H1 (cell line): ENCODE measurements around the gene AKAP7. TPM values are rescaled to one million over a fixed set of nuclear protein-coding genes. Genes with fewer than 3 reads are reported as not detected.
A peak's percentile ranks its signal among the peaks of the same experiment; 100 is the strongest.

ENCODE experiments used
- CTCF ChIA-PET: fragments of 300-600 bp; sonication (Branson Sonifier 250); formaldehyde crosslinking; loops from one replicate; lab custom pipeline; 2021; ENCODE audit not compliant: partially characterized antibody; lab: Charles Lee
- POLR2A ChIA-PET: fragments of 300-600 bp; sonication (Branson Sonifier 250); formaldehyde crosslinking; loops from one replicate; lab custom pipeline; 2021; ENCODE audit warnings: inconsistent platforms; ENCODE audit not compliant: partially characterized antibody; lab: Charles Lee
- DNase-seq, 2 experiments: peaks; one replicate each; pipeline versions ENCODE4 v3.0.0 to v3.0.0-alpha.2; 2010 to 2022; ENCODE audit warnings: low spot score in 2 of 2, low read depth in 1 of 2, mixed read lengths in 1 of 2
- FAIRE-seq: peaks from 2 replicates; lab custom pipeline; 2011; peaks lifted over from hg19 to GRCh38; lab: Jason Lieb, UNC
- H2AFZ ChIP-seq: 2 replicates; pipeline ENCODE4 v1.8.1; 2012; ENCODE audit warnings: low read length, inconsistent platforms
- H2AK5ac ChIP-seq: 2 replicates; pipeline ENCODE4 v1.6.1; 2013; ENCODE audit warnings: low read depth, low read length
- H2BK120ac ChIP-seq: replicated peaks from 2 replicates; pipeline ENCODE3; 2013; ENCODE audit warnings: low read depth, low read length, inconsistent platforms
- H2BK12ac ChIP-seq: 2 replicates; pipeline ENCODE4 v1.6.1; 2013; ENCODE audit warnings: low read depth, low read length
- H2BK15ac ChIP-seq: 2 replicates; pipeline ENCODE4 v1.6.1; 2013; ENCODE audit warnings: low read length
- H2BK20ac ChIP-seq: 2 replicates; pipeline ENCODE4 v1.6.1; 2013; ENCODE audit warnings: low read length
- H2BK5ac ChIP-seq: 2 replicates; pipeline ENCODE4 v1.6.1; 2013; ENCODE audit warnings: low read depth, low read length
- H3K14ac ChIP-seq: 2 replicates; pipeline ENCODE4 v1.6.1; 2013; ENCODE audit warnings: inconsistent platforms; ENCODE audit not compliant: insufficient read length
- H3K18ac ChIP-seq: 2 replicates; pipeline ENCODE4 v1.6.1; 2013; ENCODE audit warnings: low read length; ENCODE audit errors: extremely low read depth
- H3K23ac ChIP-seq: 2 replicates; pipeline ENCODE4 v1.6.1; 2013; ENCODE audit warnings: inconsistent platforms; ENCODE audit not compliant: insufficient read length
- H3K23me2 ChIP-seq: 2 replicates; pipeline ENCODE4 v1.6.1; 2013; ENCODE audit warnings: low read depth, low read length
- H3K27ac ChIP-seq: 2 replicates; pipeline ENCODE4 v1.6.1; 2011; ENCODE audit warnings: low read depth, low read length, inconsistent platforms
- H3K27me3 ChIP-seq, 4 experiments: replicated peaks in 1 of 4; 1 replicate in 1 of 4; 2 replicates in 3 of 4; pipeline versions ENCODE4 v1.6.1 to v1.8.1; 2011 to 2013; ENCODE audit warnings: low read length in 3 of 4, mild to moderate bottlenecking in 3 of 4, inconsistent platforms in 2 of 4, mixed read lengths in 2 of 4, moderate library complexity in 1 of 4; ENCODE audit not compliant: control insufficient read depth in 3 of 4, insufficient read depth in 3 of 4; ENCODE audit errors: extremely low read depth in 1 of 4
- H3K36me3 ChIP-seq, 4 experiments: 2 replicates each; pipeline versions ENCODE4 v1.6.1 to v1.8.1; 2011 to 2013; ENCODE audit warnings: mild to moderate bottlenecking in 4 of 4, low read length in 3 of 4, moderate library complexity in 2 of 4, control low read depth in 1 of 4, inconsistent platforms in 1 of 4; ENCODE audit not compliant: insufficient read depth in 4 of 4, control insufficient read depth in 2 of 4
- H3K4ac ChIP-seq: replicated peaks from 2 replicates; pipeline ENCODE3; 2013; ENCODE audit warnings: low read length, low read depth, mixed read lengths, inconsistent platforms; ENCODE audit not compliant: insufficient read length
- H3K4me1 ChIP-seq, 4 experiments: replicated peaks in 1 of 4; 1 replicate in 1 of 4; 2 replicates in 3 of 4; pipeline versions ENCODE4 v1.6.1 to v1.8.1; 2011 to 2013; ENCODE audit warnings: low read length in 3 of 4, inconsistent platforms in 2 of 4, mixed read lengths in 1 of 4; ENCODE audit not compliant: insufficient read depth in 4 of 4, control insufficient read depth in 3 of 4
- H3K4me2 ChIP-seq, 2 experiments: 2 replicates each; pipeline versions ENCODE4 v1.6.1 to v1.8.1; 2011 to 2013; ENCODE audit warnings: low read depth in 2 of 2, low read length in 2 of 2, control low read depth in 1 of 2, inconsistent platforms in 1 of 2, mild to moderate bottlenecking in 1 of 2; ENCODE audit not compliant: insufficient read depth in 1 of 2
- H3K4me3 ChIP-seq, 4 experiments: fragments of 200-600, 300-600 bp in 1 of 4; sonication (generic), shearing (Covaris generic), sonication (Bioruptor Twin) in 1 of 4; 2 replicates each; pipeline versions ENCODE4 v1.5.1 to v1.8.1; 2011 to 2016; ENCODE audit warnings: low read length in 4 of 4, low read depth in 3 of 4, control low read depth in 2 of 4, inconsistent platforms in 2 of 4, mild to moderate bottlenecking in 2 of 4, mixed read lengths in 1 of 4, moderate library complexity in 1 of 4; ENCODE audit not compliant: insufficient read depth in 2 of 4; ENCODE audit errors: extremely low read depth in 1 of 4
- H3K56ac ChIP-seq: replicated peaks from 2 replicates; pipeline ENCODE3; 2013; ENCODE audit warnings: low read depth, mild to moderate bottlenecking, mixed read lengths, low read length, inconsistent platforms; ENCODE audit not compliant: insufficient read length
- H3K79me1 ChIP-seq: 2 replicates; pipeline ENCODE4 v1.6.1; 2013; ENCODE audit warnings: low read depth, low read length, control low read depth
- H3K79me2 ChIP-seq, 2 experiments: 2 replicates each; pipeline versions ENCODE4 v1.6.1 to v1.8.1; 2012 to 2013; ENCODE audit warnings: low read length in 2 of 2, mild to moderate bottlenecking in 2 of 2, inconsistent platforms in 1 of 2; ENCODE audit not compliant: insufficient read depth in 2 of 2, control insufficient read depth in 1 of 2
- H3K9ac ChIP-seq, 4 experiments: replicated peaks in 1 of 4; 1 replicate in 1 of 4; 2 replicates in 3 of 4; pipeline versions ENCODE4 v1.6.1 to v1.8.1; 2011 to 2013; ENCODE audit warnings: low read depth in 3 of 4, low read length in 3 of 4, control low read depth in 2 of 4, mild to moderate bottlenecking in 2 of 4, moderate library complexity in 2 of 4, inconsistent platforms in 1 of 4; ENCODE audit errors: extremely low read depth in 1 of 4
- H3K9me3 ChIP-seq, 2 experiments: 2 replicates each; pipeline versions ENCODE4 v1.6.1 to v1.8.1; 2012 to 2013; ENCODE audit warnings: mild to moderate bottlenecking in 2 of 2, moderate library complexity in 2 of 2, control low read depth in 1 of 2, inconsistent platforms in 1 of 2, low read depth in 1 of 2, low read length in 1 of 2, mixed read lengths in 1 of 2; ENCODE audit not compliant: insufficient read depth in 2 of 2
- H4K20me1 ChIP-seq, 2 experiments: replicated peaks in 1 of 2; 2 replicates each; pipeline versions ENCODE3 to v1.8.1; 2011 to 2013; ENCODE audit warnings: inconsistent platforms in 2 of 2, low read length in 2 of 2, mild to moderate bottlenecking in 1 of 2; ENCODE audit not compliant: insufficient read depth in 2 of 2, control insufficient read depth in 1 of 2
- H4K5ac ChIP-seq: 2 replicates; pipeline ENCODE4 v1.6.1; 2013; ENCODE audit warnings: low read length, low read depth, mixed read lengths, inconsistent platforms; ENCODE audit not compliant: insufficient read length
- H4K8ac ChIP-seq: 2 replicates; pipeline ENCODE4 v1.8.0; 2013; ENCODE audit warnings: mild to moderate bottlenecking, moderate library complexity, low read length, inconsistent platforms; ENCODE audit not compliant: insufficient read depth; ENCODE audit errors: extremely low read depth
- H4K91ac ChIP-seq: replicated peaks from 2 replicates; pipeline ENCODE3; 2013; ENCODE audit warnings: low read length, mixed read lengths, inconsistent platforms; ENCODE audit not compliant: insufficient read length
- ATF3 ChIP-seq: IDR thresholded peaks from 2 replicates; pipeline ENCODE4 v1.6.1; 2011; ENCODE audit warnings: low read depth, mild to moderate bottlenecking, low read length; ENCODE audit not compliant: insufficient read depth
- HDAC6 ChIP-seq: IDR thresholded peaks from one replicate; pipeline ENCODE4 v1.7.1; 2012; ENCODE audit warnings: low read depth, mild to moderate bottlenecking, inconsistent platforms, low read length, moderate library complexity
- NANOG ChIP-seq: IDR thresholded peaks from 2 replicates; pipeline ENCODE4 v1.6.1; 2011; ENCODE audit warnings: low read length, low read depth, mild to moderate bottlenecking, inconsistent platforms; ENCODE audit not compliant: insufficient read depth, poor library complexity, severe bottlenecking
- NRF1 ChIP-seq: IDR thresholded peaks from 2 replicates; pipeline ENCODE4 v1.6.1; 2011; ENCODE audit warnings: mild to moderate bottlenecking, low read depth, low read length, improper control_type of control experiment
- SIRT6 ChIP-seq: IDR thresholded peaks from one replicate; pipeline ENCODE4 v1.7.1; 2012; ENCODE audit warnings: low read length, inconsistent platforms
- whole genome bisulfite sequencing, 2 experiments: shearing (Covaris generic) in 1 of 2; methylation state at CpG; one replicate each; pipeline versions ENCODE4 v1.1.6 to v1.1.7; 2013 to 2015; ENCODE audit warnings: low lambda C conversion rate in 2 of 2, mixed read lengths in 2 of 2, inconsistent platforms in 1 of 2, low coverage in 1 of 2, missing lambda C conversion rate in 1 of 2; ENCODE audit not compliant: insufficient replicate concordance in 2 of 2, insufficient coverage in 1 of 2, insufficient read length in 1 of 2; ENCODE audit errors: extremely low coverage in 1 of 2, missing lambda C conversion rate in 1 of 2; 5-methylcytosine and 5-hydroxymethylcytosine counted together
- polyA plus RNA-seq, 7 experiments: library from polyadenylated mRNA; depleted of rRNA in 3 of 7; stranded (reverse) in 5 of 7; unstranded in 2 of 7; fragments of >200 nt in 5 of 7; fragments of 200-250 nt in 2 of 7; gene quantifications; 1 replicate in 5 of 7; 2 replicates in 1 of 7; 4 replicates in 1 of 7; pipeline versions ENCODE4 v1.2.1 to v1.2.3, GENCODE V29; 2011 to 2013; ENCODE audit warnings: missing spikeins in 2 of 7, mixed read lengths in 2 of 7
- total RNA-seq: library from RNA; stranded (reverse); fragmentation: NEBNext Ultra II Directional; extraction: Animal tissue kit (Norgen Biotek cat#: 25700); gene quantifications from 2 replicates; pipeline ENCODE4 v1.2.1, GENCODE V29; 2021

AKAP7 gene
- total and polyA plus RNA-seq, 2 of the 8 experiments (the other 6 are each of a cell fraction or from before 2014, with no cell fraction given), result 4.7 to 16.9 TPM

DNA sequence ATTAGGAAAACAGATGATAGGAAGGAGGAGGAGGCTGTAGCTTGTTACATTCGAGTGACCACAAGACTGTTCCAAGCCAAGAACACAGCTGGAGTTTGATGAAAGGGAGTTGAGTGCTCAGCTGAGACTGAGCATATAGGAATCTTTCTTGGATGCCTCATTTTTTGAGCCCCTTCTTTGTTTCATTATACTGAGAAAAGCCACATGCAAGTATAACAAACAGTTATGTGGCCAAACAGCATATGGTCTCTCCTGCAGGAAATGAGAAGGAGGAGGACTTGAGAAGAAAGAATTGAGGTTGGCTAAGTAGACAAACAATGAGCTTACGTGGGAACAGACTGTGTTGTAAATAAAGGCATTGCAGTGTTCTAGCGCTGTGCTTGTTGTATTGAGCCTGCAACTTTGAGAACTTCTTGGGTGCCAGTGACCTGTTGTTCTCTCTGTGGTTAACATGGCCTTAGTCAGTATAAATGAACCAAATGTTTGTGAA is 78.3 kb downstream of the AKAP7 start:
- FAIRE-seq (peak; percentile 58), DNase-seq (no peak)
- Histone ChIP-seq H3K18ac (0 out of 2 replicates have a peak overlapping the region, but pooled peaks have one; percentile 2), H3K9ac (no peak overlapping the region), H2BK20ac (no peak overlapping the region), H3K23ac (no peak overlapping the region), H3K23me2 (no peaks in the 10 kb centered on the region), H3K27me3 (peaks cover 0 to 1% (median 0%) of the 10 kb centered on the region in 4 experiments; a peak in 1 of 7 replicates), H3K79me2 (no peaks in the 10 kb centered on the region), H3K4me2 (no peak overlapping the region), H4K5ac (no peak overlapping the region), H2BK15ac (peak overlapping the region; percentile 66; the same call in 1 of the 2 replicates), H2AFZ (peak overlapping the region; percentile 27; the same call in 1 of the 2 replicates), H3K4ac (no peak overlapping the region), H2BK120ac (no peak overlapping the region), H3K36me3 (no peaks in the 10 kb centered on the region), H3K4me1 (peaks cover 0 to 3% (median 0%) of the 10 kb centered on the region in 4 experiments; a peak in 1 of 7 replicates), H3K27ac (no peak overlapping the region), H2AK5ac (peak overlapping the region; percentile 33; the same call in 1 of the 2 replicates), H2BK5ac (no peak overlapping the region), H4K8ac (no peak overlapping the region), H3K4me3 (no peak overlapping the region), H4K91ac (no peak overlapping the region), H3K79me1 (no peaks in the 10 kb centered on the region), H2BK12ac (0 out of 2 replicates have a peak overlapping the region, but pooled peaks have one; percentile 21), H3K9me3 (no peaks in the 10 kb centered on the region), H3K56ac (no peak overlapping the region), H3K14ac (no peak overlapping the region), H4K20me1 (no peaks in the 10 kb centered on the region)
- 79% methylated on average over 3 of the region's 3 CpGs; no CpG with 5 or more reads in 1 of the 2 experiments for WGBS, 2 experiments
- TF ChIP-seq SIRT6, result no peak
- no peak for TF ChIP-seq NANOG
- no peak for TF ChIP-seq NRF1
- TF ChIP-seq ATF3, result no peak
- no peak for TF ChIP-seq HDAC6
- CTCF ChIA-PET, result interaction anchor here (1.0 to 2.0 kb wide), 6 partner anchors 11 to 329 kb away, joined by 3 to 7 read pairs (median 4); no protein-coding TSS in a partner anchor
- POLR2A ChIA-PET, result no interaction called here
